H1 (cell line): ENCODE results near the gene RAB32. TPM values are rescaled to one million over a fixed set of nuclear protein-coding genes. Genes with fewer than 3 reads are reported as not detected.

Source experiments
- polyA plus RNA-seq, 7 experiments: library from polyadenylated mRNA; depleted of rRNA in 3 of 7; stranded (reverse) in 5 of 7; unstranded in 2 of 7; fragments of >200 nt in 5 of 7; fragments of 200-250 nt in 2 of 7; gene quantifications; 1 replicate in 5 of 7; 2 replicates in 1 of 7; 4 replicates in 1 of 7; pipeline versions ENCODE4 v1.2.1 to v1.2.3, GENCODE V29; 2011 to 2013; ENCODE audit warnings: missing spikeins in 2 of 7, mixed read lengths in 2 of 7
- total RNA-seq: library from RNA; stranded (reverse); fragmentation: NEBNext Ultra II Directional; extraction: Animal tissue kit (Norgen Biotek cat#: 25700); gene quantifications from 2 replicates; pipeline ENCODE4 v1.2.1, GENCODE V29; 2021
- TF ChIP-seq, protein P1 (sequence below): fragments of 300-600 bp; sonication (generic); IDR thresholded peaks from 2 replicates; pipeline ENCODE4 v1.7.1; 2012; ENCODE audit warnings: low read length, moderate library complexity, mild to moderate bottlenecking, inconsistent platforms; ENCODE audit not compliant: insufficient replicate concordance

RAB32 gene
- total and polyA plus RNA-seq, 2 of the 8 experiments (the other 6 are each of a cell fraction or from before 2014, with no cell fraction given) = 3.9 to 6.3 TPM

DNA sequence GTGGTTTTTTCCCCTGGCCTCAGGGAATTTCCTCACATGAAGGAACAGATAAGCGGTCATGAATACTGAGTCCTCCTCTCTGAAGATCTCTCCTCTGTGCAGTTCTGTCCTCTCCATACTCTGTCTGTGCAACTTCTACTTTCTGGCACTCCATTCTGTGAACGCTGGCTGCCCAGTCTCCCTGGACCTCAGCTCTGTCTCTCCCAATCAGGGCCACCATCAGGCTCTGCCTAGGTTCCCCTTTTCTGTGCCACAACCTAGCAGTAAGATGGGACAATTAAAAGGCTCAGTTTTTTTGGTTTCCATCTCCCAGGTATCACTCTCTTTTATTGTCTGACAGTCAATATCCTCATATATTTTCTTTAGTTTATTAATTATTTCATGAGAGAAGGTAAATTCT, 50.4 kb downstream of the RAB32 start (continued):
- TF ChIP-seq, protein P1, sequence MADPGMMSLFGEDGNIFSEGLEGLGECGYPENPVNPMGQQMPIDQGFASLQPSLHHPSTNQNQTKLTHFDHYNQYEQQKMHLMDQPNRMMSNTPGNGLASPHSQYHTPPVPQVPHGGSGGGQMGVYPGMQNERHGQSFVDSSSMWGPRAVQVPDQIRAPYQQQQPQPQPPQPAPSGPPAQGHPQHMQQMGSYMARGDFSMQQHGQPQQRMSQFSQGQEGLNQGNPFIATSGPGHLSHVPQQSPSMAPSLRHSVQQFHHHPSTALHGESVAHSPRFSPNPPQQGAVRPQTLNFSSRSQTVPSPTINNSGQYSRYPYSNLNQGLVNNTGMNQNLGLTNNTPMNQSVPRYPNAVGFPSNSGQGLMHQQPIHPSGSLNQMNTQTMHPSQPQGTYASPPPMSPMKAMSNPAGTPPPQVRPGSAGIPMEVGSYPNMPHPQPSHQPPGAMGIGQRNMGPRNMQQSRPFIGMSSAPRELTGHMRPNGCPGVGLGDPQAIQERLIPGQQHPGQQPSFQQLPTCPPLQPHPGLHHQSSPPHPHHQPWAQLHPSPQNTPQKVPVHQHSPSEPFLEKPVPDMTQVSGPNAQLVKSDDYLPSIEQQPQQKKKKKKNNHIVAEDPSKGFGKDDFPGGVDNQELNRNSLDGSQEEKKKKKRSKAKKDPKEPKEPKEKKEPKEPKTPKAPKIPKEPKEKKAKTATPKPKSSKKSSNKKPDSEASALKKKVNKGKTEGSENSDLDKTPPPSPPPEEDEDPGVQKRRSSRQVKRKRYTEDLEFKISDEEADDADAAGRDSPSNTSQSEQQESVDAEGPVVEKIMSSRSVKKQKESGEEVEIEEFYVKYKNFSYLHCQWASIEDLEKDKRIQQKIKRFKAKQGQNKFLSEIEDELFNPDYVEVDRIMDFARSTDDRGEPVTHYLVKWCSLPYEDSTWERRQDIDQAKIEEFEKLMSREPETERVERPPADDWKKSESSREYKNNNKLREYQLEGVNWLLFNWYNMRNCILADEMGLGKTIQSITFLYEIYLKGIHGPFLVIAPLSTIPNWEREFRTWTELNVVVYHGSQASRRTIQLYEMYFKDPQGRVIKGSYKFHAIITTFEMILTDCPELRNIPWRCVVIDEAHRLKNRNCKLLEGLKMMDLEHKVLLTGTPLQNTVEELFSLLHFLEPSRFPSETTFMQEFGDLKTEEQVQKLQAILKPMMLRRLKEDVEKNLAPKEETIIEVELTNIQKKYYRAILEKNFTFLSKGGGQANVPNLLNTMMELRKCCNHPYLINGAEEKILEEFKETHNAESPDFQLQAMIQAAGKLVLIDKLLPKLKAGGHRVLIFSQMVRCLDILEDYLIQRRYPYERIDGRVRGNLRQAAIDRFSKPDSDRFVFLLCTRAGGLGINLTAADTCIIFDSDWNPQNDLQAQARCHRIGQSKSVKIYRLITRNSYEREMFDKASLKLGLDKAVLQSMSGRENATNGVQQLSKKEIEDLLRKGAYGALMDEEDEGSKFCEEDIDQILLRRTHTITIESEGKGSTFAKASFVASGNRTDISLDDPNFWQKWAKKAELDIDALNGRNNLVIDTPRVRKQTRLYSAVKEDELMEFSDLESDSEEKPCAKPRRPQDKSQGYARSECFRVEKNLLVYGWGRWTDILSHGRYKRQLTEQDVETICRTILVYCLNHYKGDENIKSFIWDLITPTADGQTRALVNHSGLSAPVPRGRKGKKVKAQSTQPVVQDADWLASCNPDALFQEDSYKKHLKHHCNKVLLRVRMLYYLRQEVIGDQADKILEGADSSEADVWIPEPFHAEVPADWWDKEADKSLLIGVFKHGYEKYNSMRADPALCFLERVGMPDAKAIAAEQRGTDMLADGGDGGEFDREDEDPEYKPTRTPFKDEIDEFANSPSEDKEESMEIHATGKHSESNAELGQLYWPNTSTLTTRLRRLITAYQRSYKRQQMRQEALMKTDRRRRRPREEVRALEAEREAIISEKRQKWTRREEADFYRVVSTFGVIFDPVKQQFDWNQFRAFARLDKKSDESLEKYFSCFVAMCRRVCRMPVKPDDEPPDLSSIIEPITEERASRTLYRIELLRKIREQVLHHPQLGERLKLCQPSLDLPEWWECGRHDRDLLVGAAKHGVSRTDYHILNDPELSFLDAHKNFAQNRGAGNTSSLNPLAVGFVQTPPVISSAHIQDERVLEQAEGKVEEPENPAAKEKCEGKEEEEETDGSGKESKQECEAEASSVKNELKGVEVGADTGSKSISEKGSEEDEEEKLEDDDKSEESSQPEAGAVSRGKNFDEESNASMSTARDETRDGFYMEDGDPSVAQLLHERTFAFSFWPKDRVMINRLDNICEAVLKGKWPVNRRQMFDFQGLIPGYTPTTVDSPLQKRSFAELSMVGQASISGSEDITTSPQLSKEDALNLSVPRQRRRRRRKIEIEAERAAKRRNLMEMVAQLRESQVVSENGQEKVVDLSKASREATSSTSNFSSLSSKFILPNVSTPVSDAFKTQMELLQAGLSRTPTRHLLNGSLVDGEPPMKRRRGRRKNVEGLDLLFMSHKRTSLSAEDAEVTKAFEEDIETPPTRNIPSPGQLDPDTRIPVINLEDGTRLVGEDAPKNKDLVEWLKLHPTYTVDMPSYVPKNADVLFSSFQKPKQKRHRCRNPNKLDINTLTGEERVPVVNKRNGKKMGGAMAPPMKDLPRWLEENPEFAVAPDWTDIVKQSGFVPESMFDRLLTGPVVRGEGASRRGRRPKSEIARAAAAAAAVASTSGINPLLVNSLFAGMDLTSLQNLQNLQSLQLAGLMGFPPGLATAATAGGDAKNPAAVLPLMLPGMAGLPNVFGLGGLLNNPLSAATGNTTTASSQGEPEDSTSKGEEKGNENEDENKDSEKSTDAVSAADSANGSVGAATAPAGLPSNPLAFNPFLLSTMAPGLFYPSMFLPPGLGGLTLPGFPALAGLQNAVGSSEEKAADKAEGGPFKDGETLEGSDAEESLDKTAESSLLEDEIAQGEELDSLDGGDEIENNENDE = no peak
- TF ChIP-seq, all 59 proteins: peak for 0
